K562 treated with DMSO at 1 percent for 12 hours (cell line): Measurements from ENCODE around the gene MREG. TPM values are rescaled to one million over a fixed set of nuclear protein-coding genes. Genes with fewer than 3 reads are reported as not detected.

ENCODE experiments used
- total RNA-seq: library from RNA; unstranded; fragments of 300-600 nt; gene quantifications from 2 replicates; pipeline ENCODE4 v1.2.3, GENCODE V29; 2022; ENCODE audit not compliant: insufficient read depth

MREG gene, protein sequence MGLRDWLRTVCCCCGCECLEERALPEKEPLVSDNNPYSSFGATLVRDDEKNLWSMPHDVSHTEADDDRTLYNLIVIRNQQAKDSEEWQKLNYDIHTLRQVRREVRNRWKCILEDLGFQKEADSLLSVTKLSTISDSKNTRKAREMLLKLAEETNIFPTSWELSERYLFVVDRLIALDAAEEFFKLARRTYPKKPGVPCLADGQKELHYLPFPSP
- total RNA-seq: 3.2 and 3.3 TPM in 2 replicates

DNA sequence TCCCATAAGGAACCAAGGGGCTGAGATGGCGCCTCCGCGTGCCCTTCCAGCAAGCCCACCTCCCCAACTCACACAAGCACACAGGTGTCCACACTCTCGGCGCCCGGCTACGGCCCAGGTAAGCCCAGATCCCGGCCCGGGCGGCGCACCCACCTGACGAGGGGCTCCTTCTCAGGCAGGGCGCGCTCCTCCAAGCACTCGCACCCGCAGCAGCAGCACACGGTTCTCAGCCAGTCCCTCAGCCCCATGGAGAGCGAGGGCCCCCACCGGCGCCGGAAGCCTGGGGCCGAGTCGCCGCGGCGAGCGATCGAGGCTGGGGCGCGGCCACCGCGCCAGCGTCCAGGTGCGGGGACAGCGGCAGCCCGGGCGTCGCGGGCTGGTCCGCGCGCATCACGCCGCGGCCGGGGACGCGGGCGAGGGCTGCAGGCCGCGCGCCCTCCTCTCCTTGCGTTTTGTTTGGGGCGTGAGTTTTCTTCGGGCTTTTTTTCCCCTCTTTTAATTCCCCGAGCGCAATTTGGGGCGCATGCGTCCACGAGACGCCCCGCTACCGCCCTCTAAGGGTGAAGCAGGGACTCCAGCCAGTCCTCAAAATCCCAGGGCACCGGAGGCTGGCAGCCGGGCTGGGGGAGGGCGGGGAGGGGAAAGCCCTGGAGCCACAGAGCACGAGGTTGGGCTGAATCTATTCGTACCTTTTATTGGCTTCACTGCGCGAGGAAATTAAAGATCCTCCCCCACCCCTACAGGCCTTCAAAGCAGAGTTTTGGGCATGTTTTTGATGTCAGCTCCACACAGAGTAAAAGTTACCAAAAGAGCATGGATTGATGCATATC is at the start of gene MREG:
Gene MREG (minus strand): TSS at position 472 of the 830 bp plus-strand sequence. CDS start 224 bp downstream, at position 248.

Other genes with a start within 250 kb of the MREG start
- 9.5 and 10.1 TPM in 2 replicates for gene PECR, start 68.3 kb upstream of the MREG start, total RNA-seq
- 0.51 and 0.77 TPM in 2 replicates for gene TMEM169, start 68.4 kb upstream of the MREG start, total RNA-seq
- gene XRCC5, start 95.8 kb upstream of the MREG start, total RNA-seq: 62.2 and 116 TPM in 2 replicates